ENCODE data around the gene ENTR1.

ENTR1 gene

DNA sequence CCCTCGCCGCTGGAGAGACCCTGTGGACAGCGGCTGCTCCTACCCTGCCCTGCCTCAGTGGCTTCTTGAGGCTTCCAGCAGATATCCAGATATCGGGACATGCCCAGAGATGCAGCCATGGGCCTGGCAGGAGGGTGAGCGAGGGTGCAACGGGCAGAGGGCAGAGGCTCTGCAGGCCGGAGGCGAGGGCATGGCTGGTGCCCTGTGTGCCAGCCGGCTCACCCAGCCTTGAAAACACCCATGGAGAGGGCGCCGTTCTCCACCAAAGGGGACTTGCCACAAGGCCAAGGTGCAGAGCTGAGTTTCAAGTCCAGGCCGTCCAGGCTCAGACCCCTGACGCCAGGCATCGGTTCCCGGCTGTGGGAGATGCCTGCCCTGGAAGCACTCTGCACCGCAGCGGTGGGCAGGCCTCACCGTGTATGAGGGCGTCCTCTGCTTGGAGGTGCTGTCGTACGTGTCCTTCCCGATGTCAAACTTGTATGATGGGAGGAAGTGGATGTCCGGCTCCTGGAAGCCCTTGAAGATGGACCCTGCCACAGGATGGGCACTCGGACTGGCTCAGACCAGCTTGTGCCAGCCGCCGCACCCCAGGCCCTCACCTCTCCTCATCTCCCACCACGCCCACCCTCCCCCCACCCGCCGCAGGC is 20.3 kb upstream of the ENTR1 start:
- Histone ChIP-seq H3K4me3 (ENCODE audit: low read length) (no peak overlapping the region), H3K9ac (ENCODE audit: low read length) (no peak overlapping the region)
- no peak for DNase-seq

DNA sequence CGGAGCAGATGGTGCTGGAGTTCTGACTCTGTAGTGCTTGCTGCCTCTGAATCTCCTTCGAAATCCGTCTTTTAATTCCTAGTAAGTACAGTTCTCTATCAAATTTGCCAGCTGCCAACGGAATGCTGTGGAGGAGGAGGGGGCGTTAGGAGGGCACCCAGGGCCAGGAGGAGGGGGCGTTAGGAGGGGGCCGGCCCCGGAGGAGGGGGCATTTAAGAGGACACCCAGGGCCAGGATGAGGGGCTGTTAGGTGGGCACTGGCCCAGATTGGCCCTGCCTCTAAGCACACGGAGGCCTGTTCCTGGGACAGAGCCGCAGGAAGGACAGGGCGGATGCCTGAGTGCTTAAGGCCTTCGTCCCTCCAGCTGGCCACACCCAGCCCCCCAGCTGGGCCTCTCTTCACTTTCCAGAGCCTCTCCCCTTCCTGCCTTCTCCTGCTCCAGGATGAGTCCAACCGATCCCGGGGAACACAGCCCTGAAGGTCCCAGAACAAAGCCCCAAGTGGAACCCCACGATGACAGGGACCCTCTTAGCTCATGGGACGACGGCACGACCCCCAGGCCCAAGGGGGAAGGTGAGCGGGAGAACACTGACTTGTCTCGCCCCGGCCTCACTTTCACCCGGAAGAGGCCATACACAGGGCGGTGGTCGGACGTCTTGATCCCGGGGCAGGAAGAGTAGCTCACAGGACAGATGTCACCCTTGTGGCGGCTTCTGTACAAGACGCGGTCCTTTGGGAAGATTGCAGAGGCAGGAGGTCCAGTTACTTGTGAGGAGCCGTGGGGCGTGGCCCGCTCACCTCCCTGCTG is 19.5 kb upstream of the ENTR1 start:
- no peaks in the 10 kb centered on the region for H4K20me1 ChIP-seq (ENCODE audit: insufficient read depth, low read length)
- H3K79me2 ChIP-seq (ENCODE audit: low read length) = peaks cover 2% of the 10 kb centered on the region
- H3K27ac ChIP-seq (ENCODE audit: low read length) = no peak overlapping the region
- H3K4me2 ChIP-seq (ENCODE audit: low read depth, low read length) = no peak overlapping the region
- no peaks in the 10 kb centered on the region for H3K4me1 ChIP-seq (ENCODE audit: low read length)
- H3K9ac ChIP-seq (ENCODE audit: low read length) = no peak overlapping the region
- H3K36me3 ChIP-seq (replicated peaks; ENCODE audit: insufficient read depth, low read length) = no peaks in the 10 kb centered on the region; the same call in 1 of the 2 replicates
- H3K9me2 ChIP-seq (replicated peaks; ENCODE audit: insufficient read depth, low read length) = no peaks in the 10 kb centered on the region
- H3K4me3 ChIP-seq (ENCODE audit: low read length) = no peak overlapping the region
- H3K27me3 ChIP-seq (replicated peaks; ENCODE audit: insufficient read depth, low read length) = no peaks in the 10 kb centered on the region
- no peak overlapping the region for H2AFZ ChIP-seq (ENCODE audit: low read length)
- H3K9me3 ChIP-seq (replicated peaks; ENCODE audit: insufficient read depth, low read length) = no peaks in the 10 kb centered on the region
- TF ChIP-seq, protein P1, sequence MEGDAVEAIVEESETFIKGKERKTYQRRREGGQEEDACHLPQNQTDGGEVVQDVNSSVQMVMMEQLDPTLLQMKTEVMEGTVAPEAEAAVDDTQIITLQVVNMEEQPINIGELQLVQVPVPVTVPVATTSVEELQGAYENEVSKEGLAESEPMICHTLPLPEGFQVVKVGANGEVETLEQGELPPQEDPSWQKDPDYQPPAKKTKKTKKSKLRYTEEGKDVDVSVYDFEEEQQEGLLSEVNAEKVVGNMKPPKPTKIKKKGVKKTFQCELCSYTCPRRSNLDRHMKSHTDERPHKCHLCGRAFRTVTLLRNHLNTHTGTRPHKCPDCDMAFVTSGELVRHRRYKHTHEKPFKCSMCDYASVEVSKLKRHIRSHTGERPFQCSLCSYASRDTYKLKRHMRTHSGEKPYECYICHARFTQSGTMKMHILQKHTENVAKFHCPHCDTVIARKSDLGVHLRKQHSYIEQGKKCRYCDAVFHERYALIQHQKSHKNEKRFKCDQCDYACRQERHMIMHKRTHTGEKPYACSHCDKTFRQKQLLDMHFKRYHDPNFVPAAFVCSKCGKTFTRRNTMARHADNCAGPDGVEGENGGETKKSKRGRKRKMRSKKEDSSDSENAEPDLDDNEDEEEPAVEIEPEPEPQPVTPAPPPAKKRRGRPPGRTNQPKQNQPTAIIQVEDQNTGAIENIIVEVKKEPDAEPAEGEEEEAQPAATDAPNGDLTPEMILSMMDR (IDR thresholded peaks at IDR 0.05; ENCODE audit: low read length) = no peak
- TF ChIP-seq EZH2 (optimal IDR thresholded peaks at IDR 0.05; ENCODE audit: low read depth, low read length) = no peak
- no peak for TF ChIP-seq EZH2phosphoT487 (IDR thresholded peaks at IDR 0.05; ENCODE audit: low read length)
- no peaks in the 10 kb centered on the region for H3F3A ChIP-seq (ENCODE audit: insufficient read depth, low read length)
- DNase-seq = no peak

More for the DNA sequence above, 20.3 kb upstream of the ENTR1 start:
- Histone ChIP-seq H2AFZ (ENCODE audit: low read length) (no peak overlapping the region), H3K27me3 (replicated peaks; ENCODE audit: insufficient read depth, low read length) (no peaks in the 10 kb centered on the region), H3K4me1 (ENCODE audit: low read length) (no peaks in the 10 kb centered on the region), H3K79me2 (ENCODE audit: low read length) (peaks cover 10% of the 10 kb centered on the region), H3F3A (ENCODE audit: insufficient read depth, low read length) (no peaks in the 10 kb centered on the region), H3K4me2 (ENCODE audit: low read depth, low read length) (no peak overlapping the region), H3K9me3 (replicated peaks; ENCODE audit: insufficient read depth, low read length) (no peaks in the 10 kb centered on the region), H3K36me3 (replicated peaks; ENCODE audit: insufficient read depth, low read length) (no peaks in the 10 kb centered on the region; the same call in 1 of the 2 replicates), H3K9me2 (replicated peaks; ENCODE audit: insufficient read depth, low read length) (no peaks in the 10 kb centered on the region), H4K20me1 (ENCODE audit: insufficient read depth, low read length) (no peaks in the 10 kb centered on the region), H3K27ac (ENCODE audit: low read length) (no peak overlapping the region)
- TF ChIP-seq EZH2phosphoT487 (IDR thresholded peaks at IDR 0.05; ENCODE audit: low read length) = no peak
- TF ChIP-seq EZH2 (optimal IDR thresholded peaks at IDR 0.05; ENCODE audit: low read depth, low read length) = no peak
- TF ChIP-seq, protein P1 (IDR thresholded peaks at IDR 0.05; ENCODE audit: low read length) = no peak

DNA sequence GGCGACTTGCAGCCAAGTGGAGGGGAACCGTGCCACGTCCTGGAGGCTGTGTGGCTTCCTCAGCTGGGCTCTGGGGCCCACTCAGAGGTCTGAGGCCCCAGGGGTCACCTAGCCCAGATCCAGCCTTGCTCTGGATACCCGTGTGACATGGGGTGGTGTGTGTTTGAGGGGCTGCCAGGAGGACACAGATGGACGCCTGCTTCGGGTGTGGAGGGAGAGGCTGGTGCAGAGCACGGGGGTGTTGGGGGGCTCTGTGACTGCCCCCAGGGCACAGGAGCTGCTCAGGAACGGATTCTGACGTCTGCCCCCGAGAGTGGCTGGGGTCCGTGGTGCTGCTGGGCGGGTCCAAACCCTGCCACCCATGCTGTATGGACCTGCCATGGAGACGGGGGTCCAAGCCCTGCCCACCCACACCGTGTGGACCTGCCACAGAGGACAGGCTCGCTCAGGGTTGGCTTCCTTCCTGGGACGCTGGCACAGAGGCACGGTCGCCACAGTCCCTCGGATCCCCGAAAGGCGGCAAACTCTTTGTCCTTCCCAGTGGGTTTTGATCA is 18.7 kb upstream of the ENTR1 start:
- Histone ChIP-seq H4K20me1 (ENCODE audit: insufficient read depth, low read length) (no peaks in the 10 kb centered on the region), H3K27ac (ENCODE audit: low read length) (no peak overlapping the region), H3K9ac (ENCODE audit: low read length) (no peak overlapping the region), H2AFZ (ENCODE audit: low read length) (no peak overlapping the region), H3F3A (ENCODE audit: insufficient read depth, low read length) (no peaks in the 10 kb centered on the region), H3K9me2 (replicated peaks; ENCODE audit: insufficient read depth, low read length) (no peaks in the 10 kb centered on the region), H3K27me3 (replicated peaks; ENCODE audit: insufficient read depth, low read length) (no peaks in the 10 kb centered on the region), H3K79me2 (ENCODE audit: low read length) (no peaks in the 10 kb centered on the region), H3K36me3 (replicated peaks; ENCODE audit: insufficient read depth, low read length) (no peaks in the 10 kb centered on the region; the same call in 1 of the 2 replicates), H3K4me2 (ENCODE audit: low read depth, low read length) (no peak overlapping the region), H3K4me1 (ENCODE audit: low read length) (no peaks in the 10 kb centered on the region), H3K9me3 (replicated peaks; ENCODE audit: insufficient read depth, low read length) (no peaks in the 10 kb centered on the region), H3K4me3 (ENCODE audit: low read length) (no peak overlapping the region)
- TF ChIP-seq, protein P1 (IDR thresholded peaks at IDR 0.05; ENCODE audit: low read length) = no peak
- no peak for TF ChIP-seq EZH2phosphoT487 (IDR thresholded peaks at IDR 0.05; ENCODE audit: low read length)
- DNase-seq = no peak
